ENCODE data around the gene KCNJ16.

DNA sequence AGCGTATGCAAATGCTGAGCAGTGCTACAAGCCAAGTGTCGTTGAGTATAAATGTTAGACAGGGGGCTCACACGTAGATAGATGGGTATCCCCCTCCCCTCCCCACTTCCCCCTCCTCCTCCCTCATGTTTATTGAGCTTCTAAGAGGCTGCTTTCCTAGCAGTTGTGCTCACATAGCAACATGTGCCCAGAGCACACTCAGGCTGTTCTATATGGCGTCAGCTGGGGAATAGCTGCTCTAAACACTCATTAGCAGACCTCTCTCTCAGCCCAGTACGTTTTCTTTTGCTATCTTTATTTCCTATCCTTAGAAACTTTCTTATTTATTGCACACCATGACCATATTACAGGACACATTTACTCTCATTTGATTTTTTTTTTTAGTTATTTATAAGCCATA lies 96.1 kb downstream of the KCNJ16 start:
- TF ChIP-seq POLR2AphosphoS5 (IDR thresholded peaks at IDR 0.05; ENCODE audit: low read depth, low read length) (no peak), POLR2A (IDR thresholded peaks at IDR 0.05; ENCODE audit: low read depth, low read length) (no peak), TAF1 (IDR thresholded peaks at IDR 0.05; ENCODE audit: low read depth, low read length) (no peak), POU2F2 (IDR thresholded peaks at IDR 0.05; ENCODE audit: low read depth, low read length) (no peak), SPI1 (IDR thresholded peaks at IDR 0.05; ENCODE audit: low read depth, low read length) (no peak), PAX5 (IDR thresholded peaks at IDR 0.05; ENCODE audit: insufficient read depth, low read length, severe bottlenecking) (no peak)

All from GM12891 (cell line).